Epidermal melanocyte (primary cell): ENCODE data around the gene C18orf32.
"Not testable (repeated sequence)": the region's sequence is repeated elsewhere in the genome, so short reads cannot be mapped to it uniquely, and the experiment has no call there.

Experiments used
- DNase-seq: peaks from one replicate; pipeline ENCODE4 v3.0.0; 2011; ENCODE audit warnings: low spot score; ENCODE audit not compliant: insufficient read length

Gene C18orf32

DNA sequence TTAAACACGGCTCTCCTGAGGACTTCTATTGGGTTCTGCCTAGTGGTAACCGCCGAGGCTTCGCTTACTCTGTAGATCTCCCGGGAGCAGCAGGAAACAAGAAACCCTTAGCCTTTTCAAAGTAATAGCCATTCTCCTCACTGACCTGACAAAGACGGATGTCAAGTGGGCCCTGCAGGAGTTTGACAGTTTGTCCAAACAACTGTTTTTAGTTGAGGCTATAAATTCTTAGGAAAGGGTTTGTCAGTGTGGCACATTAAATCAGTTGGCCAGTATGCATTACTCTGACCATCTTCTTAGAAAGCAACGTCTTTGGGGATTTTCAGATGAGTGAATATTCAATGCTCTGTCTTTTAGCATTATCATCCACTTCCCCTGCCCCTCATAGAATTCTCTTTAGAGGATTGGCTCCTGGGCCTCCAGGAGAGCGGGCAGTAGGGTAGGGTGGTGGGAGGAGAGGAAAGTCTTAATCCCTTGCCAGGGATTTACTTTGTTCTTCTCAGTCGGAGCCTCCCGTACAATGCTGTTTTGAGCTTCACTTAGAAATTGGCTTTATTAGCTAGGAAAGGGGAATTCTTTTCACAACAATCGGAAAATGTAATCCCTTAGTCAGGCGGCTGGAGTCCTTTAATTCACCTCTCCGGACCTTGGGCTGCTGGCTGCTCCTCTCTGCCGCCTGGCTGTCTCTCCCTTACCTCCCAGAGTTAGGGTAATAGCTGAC lies 13.3 kb upstream of the C18orf32 start:
- DNase-seq, result no peak

GRCh38 chr18:49499046-49499637 lies 12.1 kb upstream of the C18orf32 start:
- no peak for DNase-seq

- no peak for DNase-seq
Measured at GRCh38 chr18:49495480-49495879, 8.4 kb upstream of the C18orf32 start.

DNA sequence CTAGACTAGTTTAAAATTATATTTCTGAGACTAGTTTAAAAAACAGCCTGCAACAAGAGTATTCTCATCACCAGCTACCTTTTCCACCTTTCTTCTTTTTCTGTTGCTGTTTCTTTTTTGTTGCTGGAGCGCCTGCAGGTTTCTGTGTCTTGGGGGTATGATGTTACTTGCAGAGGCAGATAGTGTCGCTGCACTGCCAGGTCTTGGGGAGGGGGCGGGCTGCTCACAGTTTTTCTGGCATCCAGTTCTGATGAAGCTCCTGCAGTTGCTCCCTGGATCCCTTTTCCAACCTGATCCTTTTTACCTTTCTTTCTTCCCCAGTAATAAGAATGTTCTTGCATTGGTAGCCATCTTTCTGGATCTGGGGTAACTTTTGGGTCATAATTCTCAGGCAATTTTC lies 8.0 kb upstream of the C18orf32 start:
- no peak for DNase-seq

- no peak for DNase-seq
Measured at GRCh38 chr18:49494660-49495059, 7.6 kb upstream of the C18orf32 start.

GRCh38 chr18:49492694-49493033 lies 5.6 kb upstream of the C18orf32 start:
- no peak for DNase-seq

DNA sequence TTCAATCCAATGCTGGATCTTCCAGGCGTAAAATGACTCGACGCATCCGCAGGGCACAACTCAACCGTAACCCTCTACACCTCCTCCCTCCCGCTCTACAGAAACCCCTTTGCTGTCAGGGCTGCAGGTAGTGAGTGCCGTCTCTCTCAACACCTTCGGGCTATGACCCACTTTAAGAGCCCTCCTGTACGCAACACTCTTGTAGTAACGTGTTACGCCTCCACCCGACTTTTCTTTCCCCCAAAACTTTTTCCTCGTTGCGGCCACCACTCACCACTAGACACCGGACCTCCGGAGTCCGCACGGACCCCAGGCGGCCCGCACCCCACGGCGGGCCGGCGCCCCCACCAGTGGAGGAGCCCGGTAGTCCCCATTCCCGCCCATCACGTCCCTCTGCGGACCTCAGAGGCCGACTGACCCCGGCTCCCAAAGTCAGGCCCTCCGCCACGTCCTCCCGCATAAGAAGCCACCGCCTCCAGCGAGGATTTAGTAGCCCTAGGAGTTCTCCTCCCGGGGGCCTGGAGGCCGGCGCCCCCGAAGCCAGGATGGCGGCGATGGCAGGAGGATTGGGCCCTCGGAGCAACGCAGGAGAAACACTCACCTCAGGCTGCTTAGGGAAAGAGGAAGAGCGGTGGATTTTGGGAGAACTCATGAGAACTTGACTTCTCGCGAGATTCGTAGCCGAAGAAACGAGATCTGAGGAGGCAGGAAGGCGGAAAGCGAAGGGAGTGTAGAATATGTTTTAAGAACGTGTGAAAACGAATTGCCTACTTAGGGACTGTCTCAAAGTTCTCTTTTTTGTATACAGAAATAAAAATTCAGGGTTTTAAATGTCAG lies 5.0 kb upstream of the C18orf32 start, which contains the start of gene RPL17:
Gene RPL17 (minus strand): TSS at position 609 of the 837 bp plus-strand sequence.
- DNase-seq, result peak; percentile 94

DNA sequence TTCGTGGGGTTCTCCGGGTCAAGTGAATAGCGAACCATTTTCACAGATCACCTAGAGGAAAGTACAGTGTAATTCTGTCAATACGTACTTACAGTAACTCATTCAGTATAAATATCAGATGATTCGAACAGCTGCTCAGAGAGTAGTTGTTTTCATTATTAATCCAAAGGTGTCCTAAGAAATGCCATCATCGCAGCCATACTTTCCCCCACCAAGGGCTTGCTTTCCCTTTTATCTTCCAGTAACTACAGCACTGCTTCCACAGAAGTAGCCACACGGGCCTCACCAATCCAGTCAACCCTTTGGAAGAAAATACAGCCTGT lies 4.5 kb upstream of the C18orf32 start:
- no peak for DNase-seq

GRCh38 chr18:49490246-49490762 lies 3.3 kb upstream of the C18orf32 start:
- no peak for DNase-seq

- DNase-seq, result no peak
Measured at GRCh38 chr18:49487711-49488310, 777 bp upstream of the C18orf32 start.

DNA sequence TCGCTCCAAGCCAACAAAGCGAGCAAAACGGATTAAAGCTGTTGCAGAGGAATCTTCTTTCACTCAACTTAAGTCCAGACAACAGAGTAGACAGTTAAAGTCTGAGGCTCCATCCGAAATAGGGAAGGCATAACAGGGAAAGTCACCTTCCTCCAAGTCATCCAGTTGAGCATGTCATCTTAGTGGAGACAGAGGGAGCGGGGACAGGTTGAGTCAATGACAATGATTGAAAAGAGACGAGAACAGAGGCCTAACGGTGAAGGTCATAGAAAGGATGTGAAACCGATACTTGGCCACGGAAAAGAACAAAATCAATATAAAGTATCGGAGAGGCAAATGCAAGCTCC lies 455 bp downstream of the C18orf32 start:
- no peak for DNase-seq

DNA sequence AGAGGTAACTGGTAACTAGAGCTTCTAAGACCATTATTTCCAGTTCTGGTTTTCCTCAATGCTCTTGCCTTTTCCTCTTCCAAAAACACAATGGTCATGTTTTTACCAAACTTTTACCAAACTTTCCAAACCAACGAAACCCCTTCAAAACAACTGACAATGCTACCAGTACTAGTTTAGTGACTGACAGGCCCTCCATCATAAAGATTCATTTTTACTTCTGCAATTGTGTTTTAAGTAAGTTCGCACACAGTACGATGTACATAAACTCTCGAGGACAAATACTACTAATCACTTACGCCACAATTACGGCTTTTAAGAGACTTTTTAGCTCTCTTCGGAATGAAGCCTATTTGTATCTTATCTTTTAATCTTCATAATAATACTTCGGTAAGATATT lies 900 bp downstream of the C18orf32 start:
- no peak for DNase-seq

DNA sequence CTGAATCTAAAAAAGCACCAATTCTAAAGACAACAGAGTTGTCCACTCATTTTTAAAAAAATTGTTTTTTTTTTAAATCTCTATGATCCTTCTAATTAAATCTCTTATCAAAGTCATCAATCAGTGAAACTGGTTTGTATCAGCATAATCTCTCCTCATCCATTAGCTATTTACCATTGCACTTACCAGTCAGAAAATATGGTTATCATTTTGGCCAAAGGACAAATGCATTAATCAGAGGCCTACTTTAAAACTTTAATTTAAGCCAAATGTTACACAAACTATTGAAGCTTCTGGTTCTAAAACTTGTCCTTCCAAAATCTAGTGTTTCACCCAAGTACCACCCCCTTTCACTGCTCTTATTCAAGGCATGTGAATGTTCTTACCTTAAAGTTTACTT lies 3.8 kb downstream of the C18orf32 start:
- no peak for DNase-seq

DNA sequence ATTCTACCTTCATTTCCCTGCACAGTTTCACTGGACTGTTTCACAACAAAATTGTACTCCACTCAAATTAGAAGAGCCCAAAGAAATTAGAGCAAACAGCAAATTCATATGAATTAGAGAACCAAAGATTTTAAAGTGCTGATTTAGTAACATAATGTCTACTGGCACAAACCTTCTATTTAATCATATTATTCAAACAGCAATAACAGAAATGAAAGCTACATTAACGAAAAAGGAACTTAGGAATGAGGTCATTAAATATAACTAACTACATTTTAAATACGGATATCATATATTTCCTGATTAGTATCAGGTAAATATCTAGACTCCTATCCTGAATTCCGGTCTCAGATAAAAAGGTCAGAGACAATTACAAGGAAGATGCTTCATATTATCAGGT lies 5.1 kb downstream of the C18orf32 start:
- no peak for DNase-seq

DNA sequence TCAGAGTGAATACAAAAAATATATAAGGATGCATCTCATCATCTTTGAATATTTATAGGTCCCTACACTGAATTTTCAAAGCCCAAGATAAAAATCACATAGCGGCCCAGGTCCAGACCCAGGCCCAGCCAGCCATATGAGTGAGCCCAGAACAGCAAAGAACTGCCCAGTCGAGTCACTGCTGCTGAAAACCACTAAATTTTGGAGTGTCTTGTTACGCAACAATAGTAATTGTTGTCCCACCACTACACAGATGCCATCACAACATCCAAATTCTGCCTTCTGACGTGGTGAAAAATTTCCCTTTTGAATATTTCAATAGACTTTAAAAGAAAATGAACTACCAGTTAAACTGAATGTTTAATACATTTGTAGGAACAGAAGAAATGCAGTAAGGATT lies 5.7 kb downstream of the C18orf32 start:
- no peak for DNase-seq

GRCh38 chr18:49479381-49480137 lies 7.5 kb downstream of the C18orf32 start:
- no peak for DNase-seq

DNA sequence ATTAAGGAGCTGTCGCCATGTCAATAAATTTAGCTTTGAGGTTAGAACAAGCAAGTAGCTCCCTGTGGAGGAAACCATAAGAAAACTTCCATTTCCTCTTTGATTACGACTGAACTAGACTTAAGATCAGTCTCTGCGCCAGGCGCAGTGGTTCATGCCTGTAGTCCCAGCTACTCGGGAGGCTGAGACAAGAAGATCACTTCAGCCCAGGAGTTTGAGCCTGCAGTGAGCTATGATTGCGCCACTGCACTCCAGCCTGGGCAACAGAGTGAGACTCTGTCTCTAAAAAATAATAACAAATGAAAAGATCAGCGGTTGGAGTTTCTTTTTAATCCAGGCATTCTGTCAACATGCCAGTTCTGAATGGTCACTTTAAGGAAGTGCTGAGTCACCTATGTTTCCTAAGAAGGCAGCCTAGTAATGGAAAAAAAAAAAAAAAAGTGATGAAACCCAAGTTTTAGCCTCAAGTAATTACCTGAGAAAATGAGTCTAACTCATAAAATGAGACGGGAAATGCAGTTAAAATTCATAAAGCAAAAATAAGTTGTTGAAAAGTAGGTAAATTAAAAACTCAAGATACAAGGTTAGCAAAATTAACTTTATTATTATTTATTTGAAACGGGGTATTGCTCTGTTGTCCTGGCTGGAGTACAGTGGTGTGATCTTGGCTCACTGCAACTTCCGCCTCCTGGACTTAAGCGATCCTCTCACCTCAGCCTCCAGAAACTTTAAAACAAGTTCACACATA lies 10.2 kb downstream of the C18orf32 start:
- DNase-seq, result no peak

GRCh38 chr18:49474935-49475334 lies 12.1 kb downstream of the C18orf32 start:
- DNase-seq, result not testable (repeated sequence)

DNA sequence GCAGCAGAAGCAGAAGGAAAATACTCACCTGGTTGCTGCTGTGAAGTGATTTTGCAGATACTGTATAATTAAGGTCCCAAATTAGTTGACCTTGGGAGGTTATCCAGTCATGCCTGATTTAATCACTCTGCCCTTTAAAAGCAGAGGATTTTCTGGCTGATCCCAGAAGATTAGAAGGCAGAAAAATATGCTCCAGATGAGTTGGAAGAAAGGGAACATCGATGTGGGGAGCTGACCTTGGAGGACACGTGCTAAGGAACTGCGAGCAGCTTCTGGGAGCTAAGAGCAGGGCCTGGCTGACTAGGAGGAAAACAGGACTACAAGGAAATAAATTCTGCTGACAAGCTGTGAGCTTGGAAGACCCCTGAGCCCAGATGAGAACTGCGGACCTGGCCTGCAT lies 13.3 kb downstream of the C18orf32 start:
- no peak for DNase-seq

GRCh38 chr18:49472459-49472858 lies 14.6 kb downstream of the C18orf32 start:
- DNase-seq, result no peak

DNA sequence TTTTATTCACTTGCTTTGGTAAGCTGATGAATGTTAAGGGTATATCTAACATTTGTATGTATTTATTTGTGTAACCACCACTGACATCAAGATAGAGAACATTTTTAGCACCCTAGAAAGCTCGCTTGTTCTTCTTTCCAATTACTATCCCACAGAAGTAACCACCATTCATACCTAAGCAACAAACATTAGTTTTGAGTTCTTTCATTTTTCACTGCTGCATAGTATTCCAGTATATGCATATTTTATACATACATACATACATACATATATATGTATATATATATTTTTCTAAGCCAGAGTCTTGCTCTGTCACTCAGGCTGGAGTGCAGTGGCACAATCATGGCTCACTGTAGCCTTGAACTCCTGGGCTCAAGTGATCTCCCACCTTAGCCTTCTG lies 15.5 kb downstream of the C18orf32 start:
- no peak for DNase-seq
